Activated gamma-delta T cell treated with anti-CD3 and anti-CD28 coated beads, Interleukin-2, amount 50 U/mL, for 16 hours (primary cell): ENCODE results near the gene NOP9.
A peak's percentile ranks its signal among the peaks of the same experiment; 100 is the strongest.

Experiments
- DNase-seq: peaks from one replicate; pipeline ENCODE4 v3.0.0-alpha.2; 2020; ENCODE audit warnings: low read depth

NOP9 gene

GRCh38 chr14:24283796-24284460, 15.7 kb upstream of the NOP9 start:
- no peak for DNase-seq

GRCh38 chr14:24284501-24285035, 15.1 kb upstream of the NOP9 start:
- no peak for DNase-seq

GRCh38 chr14:24285351-24285750, 14.3 kb upstream of the NOP9 start:
- DNase-seq = no peak

GRCh38 chr14:24286996-24287395, 12.7 kb upstream of the NOP9 start:
- no peak for DNase-seq

GRCh38 chr14:24289649-24290280, 9.9 kb upstream of the NOP9 start:
- DNase-seq = no peak

- no peak for DNase-seq
Measured at GRCh38 chr14:24290746-24291145, 8.9 kb upstream of the NOP9 start.

- DNase-seq = no peak
Measured at GRCh38 chr14:24291446-24292117, 8.1 kb upstream of the NOP9 start.

GRCh38 chr14:24292118-24292807, 7.4 kb upstream of the NOP9 start:
- no peak for DNase-seq

GRCh38 chr14:24293525-24293924, 6.1 kb upstream of the NOP9 start:
- DNase-seq = no peak

GRCh38 chr14:24296341-24297157, 3.1 kb upstream of the NOP9 start:
- DNase-seq = peak; percentile 57

- no peak for DNase-seq
Measured at GRCh38 chr14:24297190-24297964, 2.3 kb upstream of the NOP9 start.

- no peak for DNase-seq
Measured at GRCh38 chr14:24298892-24299254, 777 bp upstream of the NOP9 start.

- no peak for DNase-seq
Measured at GRCh38 chr14:24300326-24300980, 803 bp downstream of the NOP9 start.

- DNase-seq = no peak
Measured at GRCh38 chr14:24304019-24304387, 4.4 kb downstream of the NOP9 start.

- DNase-seq = no peak
Measured at GRCh38 chr14:24307156-24307574, 7.5 kb downstream of the NOP9 start.

- DNase-seq = peak; percentile 33
Measured at GRCh38 chr14:24307575-24308341, 8.1 kb downstream of the NOP9 start, which contains the start of gene CIDEB. Gene CIDEB, minus strand, starts transcription at chr14:24307977. Its CDS starts 119 bp downstream, at chr14:24307858.

- DNase-seq = no peak
Measured at GRCh38 chr14:24308342-24309124, 8.9 kb downstream of the NOP9 start.

GRCh38 chr14:24309538-24310264, 10.1 kb downstream of the NOP9 start, which contains the start of gene LTB4R2:
Gene LTB4R2, plus strand, starts transcription at chr14:24310140. Its CDS starts 525 bp downstream, at chr14:24310665.
- DNase-seq = no peak
